DMS53 (cell line): ENCODE data around the gene ZNF100.
A peak's percentile ranks its signal among the peaks of the same experiment; 100 is the strongest.
"Not testable (repeated sequence)": the region's sequence is repeated elsewhere in the genome, so short reads cannot be mapped to it uniquely, and the experiment has no call there.

Experiments
- DNase-seq: peaks from one replicate; lab custom pipeline; 2025; lab: John Stamatoyannopoulos, UW

ZNF100 gene

GRCh38 chr19:21767065-21767800 lies at the start of gene ZNF100:
Gene ZNF100, minus strand, starts transcription at chr19:21767579. Its CDS starts 150 bp downstream, at chr19:21767429.
- DNase-seq, result peak; percentile 96

DNA sequence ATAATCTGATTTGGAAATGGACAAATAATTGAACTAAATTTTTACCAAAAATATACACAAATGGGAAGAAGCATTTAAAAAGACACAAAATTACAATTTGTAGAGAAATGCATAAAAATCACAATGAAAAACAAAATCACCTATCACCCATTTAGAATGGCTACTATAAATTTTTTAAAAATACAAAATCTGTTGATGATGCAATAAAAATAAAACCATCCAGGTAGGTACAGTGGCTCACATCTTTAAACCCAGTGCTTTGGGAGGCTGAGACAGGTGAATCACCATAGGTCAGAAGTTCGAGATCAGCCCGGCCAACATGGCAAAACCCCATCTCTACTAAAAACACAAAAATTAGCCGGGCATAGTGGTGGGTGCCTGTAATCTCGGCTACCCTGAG lies 45.1 kb upstream of the ZNF100 start:
- no peak for DNase-seq

DNA sequence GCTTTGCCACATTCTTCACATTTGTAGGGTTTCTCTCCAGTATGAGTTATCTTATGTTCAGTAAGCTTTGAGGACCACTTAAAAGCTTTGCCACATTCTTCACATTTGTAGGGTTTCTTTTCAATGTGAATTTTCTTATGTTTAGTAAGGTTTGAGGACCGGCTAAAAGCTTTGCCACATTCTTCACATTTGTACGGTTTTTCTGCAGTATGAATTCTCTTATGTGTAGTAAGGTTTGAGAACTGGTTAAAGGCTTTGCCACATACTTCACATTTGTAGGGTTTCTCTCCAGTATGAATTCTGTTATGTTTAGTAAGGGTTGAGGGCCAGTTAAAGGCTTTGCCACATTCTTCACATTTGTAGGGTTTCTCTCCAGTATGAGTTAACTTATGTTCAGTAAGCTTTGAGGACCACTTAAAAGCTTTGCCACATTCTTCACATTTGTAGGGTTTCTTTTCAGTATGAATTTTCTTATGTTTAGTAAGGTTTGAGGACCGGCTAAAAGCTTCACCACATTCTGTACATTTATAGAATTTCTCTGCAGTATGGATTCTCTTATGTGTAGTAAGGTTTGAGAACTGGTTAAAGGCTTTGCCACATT lies 41.1 kb upstream of the ZNF100 start:
- not testable (repeated sequence) for DNase-seq

DNA sequence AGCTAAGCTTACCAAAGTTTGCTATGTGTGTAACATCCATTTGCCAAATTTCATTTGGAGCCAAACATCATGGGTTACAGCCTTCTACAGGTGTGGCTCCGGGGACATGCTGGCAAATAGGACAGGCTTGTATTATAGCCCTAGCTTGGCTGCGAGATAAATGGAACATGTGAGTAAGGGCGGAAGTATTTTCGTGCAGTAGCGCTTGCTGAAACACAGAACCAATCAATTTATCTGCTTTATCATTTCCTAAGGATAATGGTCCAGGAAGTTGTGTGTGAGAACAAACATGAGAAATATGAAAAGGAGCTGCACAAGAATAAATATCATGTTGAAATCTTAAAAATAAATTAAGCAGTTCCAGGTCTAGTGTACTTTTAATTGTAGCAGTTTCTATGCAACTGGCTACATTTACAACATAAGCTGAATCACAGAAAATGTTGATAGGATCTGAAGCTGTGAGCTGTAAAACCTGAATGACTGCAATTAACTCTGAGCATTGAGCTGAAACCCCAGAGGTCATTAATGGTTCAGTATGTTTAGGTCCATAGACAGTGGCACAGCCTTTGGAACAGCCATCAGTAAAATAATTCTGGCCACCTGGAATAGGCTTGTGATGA lies 22.2 kb upstream of the ZNF100 start:
- DNase-seq, result no peak

- DNase-seq, result no peak
Measured at GRCh38 chr19:21786936-21787335, 19.6 kb upstream of the ZNF100 start.

DNA sequence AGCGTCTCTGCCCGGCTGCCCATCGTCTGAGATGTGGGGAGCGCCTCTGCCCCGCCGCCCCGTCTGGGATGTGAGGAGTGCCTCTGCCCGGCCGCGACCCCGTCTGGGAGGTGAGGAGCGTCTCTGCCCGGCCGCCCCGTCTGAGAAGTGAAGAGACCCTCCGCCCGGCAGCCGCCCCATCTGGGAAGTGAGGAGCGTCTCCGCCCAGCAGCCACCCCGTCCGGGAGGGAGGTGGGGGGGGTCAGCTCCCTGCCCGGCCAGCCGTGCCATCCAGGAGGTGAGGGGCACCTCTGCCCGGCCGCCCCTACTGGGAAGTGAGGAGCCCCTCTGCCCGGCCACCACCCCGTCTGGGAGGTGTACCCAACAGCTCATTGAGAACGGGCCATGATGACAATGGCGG lies 8.4 kb upstream of the ZNF100 start:
- not testable (repeated sequence) for DNase-seq

- not testable (repeated sequence) for DNase-seq
Measured at GRCh38 chr19:21766705-21767064, 694 bp downstream of the ZNF100 start.

DNA sequence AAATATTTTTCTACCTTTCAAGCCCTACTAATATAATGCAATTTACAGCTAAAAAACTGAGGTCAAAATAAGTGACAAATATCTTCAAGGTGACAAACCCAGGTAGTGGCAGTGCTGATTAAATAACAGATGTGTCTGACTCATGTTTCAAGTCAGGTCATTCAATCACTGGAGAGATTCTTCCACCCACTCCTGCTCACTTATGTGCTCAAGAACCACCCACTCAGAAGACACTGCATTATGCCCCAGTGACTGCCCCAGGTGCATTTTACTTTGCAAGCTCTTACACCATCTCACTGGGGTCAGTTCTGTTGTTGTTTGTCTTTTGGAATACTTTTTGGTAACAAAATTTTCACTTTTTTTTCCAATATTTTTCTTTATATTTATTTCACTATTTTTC lies 2.2 kb downstream of the ZNF100 start:
- DNase-seq, result peak; percentile 29

DNA sequence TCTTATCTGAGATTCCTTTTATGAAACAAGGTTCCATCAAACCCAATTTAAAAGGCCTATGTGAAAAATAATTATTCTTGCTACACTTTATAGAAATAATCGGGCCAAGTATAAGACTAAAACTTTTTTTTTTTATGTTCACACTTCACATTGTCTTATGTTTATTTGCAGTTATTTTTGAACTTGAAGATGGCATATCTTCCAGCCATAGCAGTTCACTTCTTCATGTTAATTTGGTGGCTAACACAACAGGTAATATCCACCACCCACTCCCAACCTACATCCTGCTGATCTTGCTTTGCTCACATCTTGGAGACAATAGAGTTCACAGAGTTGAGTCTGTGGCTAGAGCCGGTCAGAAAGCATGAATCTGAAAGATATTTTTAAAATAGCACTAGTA lies 5.8 kb downstream of the ZNF100 start:
- not testable (repeated sequence) for DNase-seq

DNA sequence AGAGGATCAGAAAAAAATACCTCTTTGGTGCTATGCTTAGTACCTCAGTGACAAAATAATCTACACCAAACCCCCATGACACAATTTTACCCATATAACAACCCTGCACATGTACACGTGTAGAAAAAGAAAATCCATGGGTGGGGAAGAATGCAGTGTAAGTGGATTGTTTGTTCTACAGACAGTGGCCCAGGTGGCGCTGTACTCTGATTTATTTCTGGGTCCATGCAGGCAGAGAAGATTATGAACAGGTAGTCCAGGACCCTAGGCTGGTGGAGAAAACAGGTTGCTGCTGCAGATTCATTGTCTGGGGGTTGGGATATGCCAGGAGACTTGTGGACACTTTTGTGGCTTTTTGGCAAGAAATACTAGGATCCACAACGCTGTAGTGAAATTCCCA lies 9.1 kb downstream of the ZNF100 start:
- DNase-seq, result peak; percentile 3

GRCh38 chr19:21755555-21755954 lies 11.8 kb downstream of the ZNF100 start:
- not testable (repeated sequence) for DNase-seq

DNA sequence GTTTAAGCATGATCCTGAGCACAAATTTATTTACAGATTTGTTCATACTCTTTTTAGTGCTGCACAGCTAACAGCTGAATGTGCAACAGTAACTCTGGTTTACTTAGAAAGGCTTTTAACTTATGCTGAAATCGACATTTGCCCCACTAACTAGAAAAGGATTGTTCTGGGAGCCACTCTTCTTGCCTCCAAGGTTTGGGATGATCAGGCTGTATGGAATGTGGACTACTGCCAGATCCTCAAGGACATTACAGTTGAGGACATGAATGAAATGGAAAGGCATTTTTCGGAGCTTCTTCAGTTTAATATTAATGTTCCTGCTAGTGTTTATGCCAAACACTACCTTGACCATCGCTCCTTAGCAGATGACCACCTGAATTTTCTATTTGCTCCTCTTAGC lies 16.0 kb downstream of the ZNF100 start:
- DNase-seq, result no peak

DNA sequence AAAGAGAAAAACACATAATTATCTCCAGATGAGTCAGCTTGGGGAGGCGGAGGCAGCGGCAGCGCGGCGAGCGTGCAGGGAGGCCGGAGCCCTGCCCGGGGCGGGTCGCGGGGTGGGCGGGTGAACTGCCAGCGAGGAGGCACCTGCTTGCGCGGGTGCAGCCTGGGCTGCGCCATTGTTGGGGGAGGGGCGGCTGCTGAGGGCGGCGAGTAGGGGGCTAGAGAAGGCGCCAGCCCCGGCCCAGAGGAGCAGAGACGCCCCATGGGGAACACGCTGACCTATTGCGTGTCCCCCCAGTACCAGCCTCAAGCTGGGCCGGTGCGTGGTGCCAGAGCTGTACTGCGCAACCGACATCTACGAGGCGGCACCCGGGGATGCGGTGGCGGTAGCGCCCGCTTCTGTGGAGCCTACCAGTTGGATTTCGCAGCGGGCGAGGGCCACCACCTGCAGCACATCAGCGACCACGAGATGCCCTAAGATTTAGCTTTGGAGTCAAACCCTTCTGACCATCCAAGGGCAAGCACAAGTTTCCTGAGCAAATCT lies 16.7 kb downstream of the ZNF100 start:
- no peak for DNase-seq

- no peak for DNase-seq
Measured at GRCh38 chr19:21749090-21749489, 18.3 kb downstream of the ZNF100 start.

DNA sequence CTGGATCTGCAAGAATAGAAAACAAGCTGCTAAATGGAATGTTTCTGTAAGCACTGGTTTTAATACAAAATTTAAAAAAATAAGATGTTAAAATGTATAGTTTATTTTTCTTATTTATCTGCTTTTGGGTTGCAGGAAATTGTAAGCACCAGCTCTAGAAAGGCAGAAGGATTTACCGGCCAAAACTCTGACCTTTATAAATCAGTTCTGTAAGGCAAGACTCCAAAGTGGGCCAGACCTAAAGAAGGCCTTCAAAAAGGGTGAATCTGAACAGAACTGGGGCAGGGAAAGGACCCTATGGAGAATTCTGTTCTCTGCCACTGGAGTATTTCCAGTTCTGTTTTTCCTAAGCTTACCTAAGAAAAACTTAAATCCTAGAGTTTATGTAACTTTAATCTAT lies 19.3 kb downstream of the ZNF100 start:
- no peak for DNase-seq

DNA sequence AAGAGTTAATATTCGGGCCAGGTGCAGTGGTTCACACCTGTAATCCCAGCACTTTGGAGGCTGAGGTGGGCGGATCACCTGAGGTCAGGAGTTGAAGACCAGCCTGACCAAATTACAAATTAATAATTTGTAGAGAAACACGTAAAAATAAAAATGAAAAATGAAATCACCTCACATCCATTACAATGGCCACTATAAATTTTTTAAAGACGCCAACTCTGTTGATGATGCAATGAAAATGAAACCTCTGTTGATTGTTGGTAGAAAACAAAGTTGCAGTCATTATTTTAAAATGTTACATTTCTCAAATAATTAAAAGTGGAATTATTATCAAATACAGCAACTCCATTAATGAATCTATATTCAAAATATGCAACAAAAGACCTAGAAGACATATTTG lies 26.8 kb downstream of the ZNF100 start:
- DNase-seq, result no peak

GRCh38 chr19:21726942-21727747 lies 40.2 kb downstream of the ZNF100 start:
- not testable (repeated sequence) for DNase-seq

DNA sequence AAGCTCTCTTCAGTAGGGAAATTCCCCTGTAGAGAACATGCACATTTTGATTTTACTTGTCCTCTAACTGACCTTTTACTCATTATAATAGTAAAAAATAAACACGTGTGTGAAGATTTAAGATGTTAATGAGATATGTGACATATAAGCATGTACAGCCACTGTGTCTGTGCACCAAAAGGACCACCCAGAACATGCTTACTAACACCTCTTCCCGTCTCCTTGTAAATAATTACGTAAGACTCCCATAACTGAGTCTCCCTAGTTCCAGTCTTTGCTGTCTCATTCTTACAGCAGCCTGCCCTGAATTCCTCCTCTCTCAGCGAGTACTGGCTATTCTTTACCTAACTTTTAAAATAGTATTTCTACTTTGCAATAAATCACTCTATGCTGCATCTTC lies 53.6 kb downstream of the ZNF100 start:
- DNase-seq, result no peak

- DNase-seq, result peak; percentile 2
Measured at GRCh38 chr19:21709464-21709863, 57.9 kb downstream of the ZNF100 start.

DNA sequence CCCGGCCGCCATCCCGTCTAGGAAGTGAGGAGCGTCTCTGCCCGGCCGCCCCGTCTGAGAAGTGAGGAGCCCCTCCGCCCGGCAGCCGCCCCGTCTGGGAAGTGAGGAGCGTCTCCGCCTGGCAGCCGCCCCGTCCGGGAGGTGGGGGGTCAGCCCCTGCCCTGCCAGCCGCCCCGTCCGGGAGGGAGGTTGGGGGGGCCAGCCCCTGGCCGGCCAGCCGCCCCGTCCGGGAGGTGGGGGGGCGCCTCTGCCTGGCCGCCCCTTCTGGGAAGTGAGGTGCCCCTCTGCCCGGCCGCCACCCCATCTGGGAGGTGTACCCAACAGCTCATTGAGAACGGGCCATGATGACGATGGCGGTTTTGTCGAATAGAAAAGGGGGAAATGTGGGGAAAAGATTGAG lies 59.5 kb downstream of the ZNF100 start:
- not testable (repeated sequence) for DNase-seq

GRCh38 chr19:21707065-21707464 lies 60.3 kb downstream of the ZNF100 start:
- no peak for DNase-seq

DNA sequence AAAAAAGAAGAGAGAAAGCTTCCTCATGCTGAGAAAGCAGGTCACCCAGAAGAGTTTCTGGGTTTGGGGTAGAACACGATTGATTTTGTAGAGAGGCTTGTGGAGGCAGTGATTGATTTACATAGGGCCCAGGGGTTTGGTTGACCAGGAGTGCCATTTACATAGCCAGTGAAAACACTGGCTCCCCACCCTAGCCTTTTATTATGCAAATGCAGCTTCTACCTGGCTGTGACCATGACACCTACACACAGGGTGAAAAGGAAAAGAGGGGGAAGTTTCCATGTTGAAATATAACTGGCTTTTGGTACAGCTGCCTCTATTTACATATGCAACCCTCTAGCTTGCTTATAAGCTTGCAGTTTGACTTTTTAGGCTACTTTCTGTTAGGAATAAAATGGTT lies 62.0 kb downstream of the ZNF100 start:
- DNase-seq, result no peak
